OCI-LY1 (cell line): Measurements from ENCODE around the gene CRACR2B.

Source experiments
- H2AFZ ChIP-seq: fragments of 200-600 bp; sonication (generic), shearing (Covaris generic); 2 replicates; pipeline ENCODE4 v1.6.0; 2014; ENCODE audit warnings: antibody characterized with exemption, mild to moderate bottlenecking, low read length
- H3F3A ChIP-seq: fragments of 200-600 bp; sonication (generic), shearing (Covaris generic); 2 replicates; pipeline ENCODE4 v1.6.0; 2014; ENCODE audit warnings: mild to moderate bottlenecking, antibody characterized with exemption, low read length, moderate library complexity; ENCODE audit not compliant: insufficient read depth
- H3K27ac ChIP-seq: fragments of 200-600 bp; sonication (generic); 2 replicates; pipeline ENCODE4 v1.5.1; 2014; ENCODE audit warnings: low read length, mixed run types, mild to moderate bottlenecking, low read depth; ENCODE audit not compliant: poor library complexity, severe bottlenecking
- H3K27me3 ChIP-seq: fragments of 200-600 bp; sonication (generic); 2 replicates; pipeline ENCODE4 v1.6.0; 2014; ENCODE audit warnings: antibody characterized with exemption, mild to moderate bottlenecking, low read length, moderate library complexity; ENCODE audit not compliant: insufficient read depth
- H3K36me3 ChIP-seq: fragments of 200-600 bp; sonication (generic); 2 replicates; pipeline ENCODE4 v1.6.1; 2014; ENCODE audit warnings: mild to moderate bottlenecking, antibody characterized with exemption, low read length, moderate library complexity, mixed read lengths; ENCODE audit not compliant: insufficient read depth
- H3K4me1 ChIP-seq: fragments of 200-600 bp; sonication (generic); 2 replicates; pipeline ENCODE4 v1.5.1; 2014; ENCODE audit warnings: mild to moderate bottlenecking, low read length, moderate library complexity; ENCODE audit not compliant: insufficient read depth, severe bottlenecking
- H3K4me2 ChIP-seq: fragments of 200-600 bp; sonication (generic), shearing (Covaris generic); 2 replicates; pipeline ENCODE4 v1.6.1; 2014; ENCODE audit warnings: low read length
- H3K4me3 ChIP-seq: fragments of 200-600 bp; sonication (generic); 2 replicates; pipeline ENCODE4 v1.5.1; 2014; ENCODE audit warnings: low read length, low read depth, mild to moderate bottlenecking, mixed read lengths; ENCODE audit not compliant: poor library complexity, severe bottlenecking
- H3K79me2 ChIP-seq: fragments of 200-600 bp; shearing (Covaris generic); 2 replicates; pipeline ENCODE4 v1.6.1; 2016; ENCODE audit warnings: mixed run types, low read length, mixed read lengths; ENCODE audit not compliant: insufficient read depth
- H3K9ac ChIP-seq: fragments of 200-600 bp; sonication (generic), shearing (Covaris generic); 2 replicates; pipeline ENCODE4 v1.6.1; 2014; ENCODE audit warnings: mild to moderate bottlenecking, low read length, mixed read lengths
- H3K9me2 ChIP-seq: fragments of 200-600 bp; sonication (generic), shearing (Covaris generic); 2 replicates; pipeline ENCODE4 v1.6.1; 2014; ENCODE audit warnings: low read depth, mild to moderate bottlenecking, low read length, mixed read lengths
- H3K9me3 ChIP-seq: fragments of 200-600 bp; shearing (Covaris generic); 2 replicates; pipeline ENCODE4 v1.6.1; 2014; ENCODE audit warnings: low read length, mixed read lengths
- H4K20me1 ChIP-seq: fragments of 200-600 bp; sonication (generic), shearing (Covaris generic); 2 replicates; pipeline ENCODE4 v1.6.0; 2016; ENCODE audit warnings: mild to moderate bottlenecking, low read length; ENCODE audit not compliant: insufficient read depth
- CTCF ChIP-seq: fragments of 200-600 bp; sonication (generic), shearing (Covaris generic); IDR thresholded peaks from 2 replicates; pipeline ENCODE4 v1.5.1; 2017; ENCODE audit warnings: mild to moderate bottlenecking, antibody characterized with exemption, low read length, moderate library complexity, mixed read lengths
- EZH2 ChIP-seq: fragments of 200-600 bp; sonication (generic), shearing (Covaris generic); IDR thresholded peaks from 2 replicates; pipeline ENCODE4 v1.8.0; 2017; ENCODE audit warnings: borderline replicate concordance, mixed run types, mild to moderate bottlenecking, antibody characterized with exemption, low read length, moderate library complexity, mixed read lengths

CRACR2B gene

DNA sequence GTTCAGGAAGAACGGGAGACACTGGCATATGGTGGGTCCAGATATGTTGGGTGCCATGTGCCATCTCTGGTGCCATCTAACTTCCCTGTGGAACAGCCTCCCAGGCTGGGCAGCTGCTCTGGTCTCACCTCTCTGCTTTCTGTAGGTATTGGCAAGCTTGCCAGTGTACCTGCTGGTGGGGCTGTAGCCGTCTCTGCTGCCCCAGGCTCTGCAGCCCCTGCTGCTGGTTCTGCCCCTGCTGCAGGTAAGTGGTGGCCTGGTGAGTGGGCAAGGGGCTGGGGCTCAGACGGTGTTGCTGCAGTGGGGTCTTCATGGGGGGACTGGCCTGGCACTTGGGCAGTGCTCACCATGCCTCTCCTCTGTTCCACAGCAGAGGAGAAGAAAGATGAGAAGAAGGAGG is 15.3 kb upstream of the CRACR2B start:
- H3K4me3 ChIP-seq, result no peak overlapping the region
- peaks cover 30% of the 10 kb centered on the region for H3K4me1 ChIP-seq
- H3K27ac ChIP-seq, result no peak overlapping the region
- H3K79me2 ChIP-seq, result peaks cover 15% of the 10 kb centered on the region
- TF ChIP-seq EZH2, result no peak
- TF ChIP-seq CTCF, result no peak
- peaks cover 57% of the 10 kb centered on the region for H3K36me3 ChIP-seq
- peaks cover under 1% of the 10 kb centered on the region; the same call in 1 of the 2 replicates for H3F3A ChIP-seq
- H3K9ac ChIP-seq, result no peak overlapping the region
- H3K9me2 ChIP-seq, result no peaks in the 10 kb centered on the region
- no peak overlapping the region for H3K4me2 ChIP-seq
- no peak overlapping the region for H2AFZ ChIP-seq
- no peaks in the 10 kb centered on the region for H3K27me3 ChIP-seq
- no peaks in the 10 kb centered on the region for H4K20me1 ChIP-seq
- H3K9me3 ChIP-seq, result no peaks in the 10 kb centered on the region

DNA sequence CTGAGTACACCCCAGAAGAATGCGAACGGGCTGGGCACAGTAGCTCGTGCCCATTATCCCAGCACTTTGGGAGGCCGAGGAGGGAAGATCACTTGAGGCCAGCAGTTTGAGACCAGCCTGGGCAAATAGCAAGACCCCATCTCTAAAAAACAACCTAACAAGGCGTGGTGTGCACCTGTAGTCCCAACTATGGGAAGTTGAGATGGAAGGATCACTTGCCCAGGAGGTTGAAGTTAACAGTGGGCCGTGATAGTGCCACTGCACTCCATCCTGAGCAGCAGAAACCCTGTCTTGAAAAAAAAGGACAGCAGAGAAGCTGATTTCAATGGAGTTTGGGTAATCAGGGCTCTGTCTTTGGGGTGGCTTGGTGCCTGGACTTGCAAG is 14.7 kb upstream of the CRACR2B start:
- H3F3A ChIP-seq, result peaks cover 4% of the 10 kb centered on the region; the same call in 1 of the 2 replicates
- peaks cover 57% of the 10 kb centered on the region for H3K36me3 ChIP-seq
- no peak overlapping the region for H3K9ac ChIP-seq

DNA sequence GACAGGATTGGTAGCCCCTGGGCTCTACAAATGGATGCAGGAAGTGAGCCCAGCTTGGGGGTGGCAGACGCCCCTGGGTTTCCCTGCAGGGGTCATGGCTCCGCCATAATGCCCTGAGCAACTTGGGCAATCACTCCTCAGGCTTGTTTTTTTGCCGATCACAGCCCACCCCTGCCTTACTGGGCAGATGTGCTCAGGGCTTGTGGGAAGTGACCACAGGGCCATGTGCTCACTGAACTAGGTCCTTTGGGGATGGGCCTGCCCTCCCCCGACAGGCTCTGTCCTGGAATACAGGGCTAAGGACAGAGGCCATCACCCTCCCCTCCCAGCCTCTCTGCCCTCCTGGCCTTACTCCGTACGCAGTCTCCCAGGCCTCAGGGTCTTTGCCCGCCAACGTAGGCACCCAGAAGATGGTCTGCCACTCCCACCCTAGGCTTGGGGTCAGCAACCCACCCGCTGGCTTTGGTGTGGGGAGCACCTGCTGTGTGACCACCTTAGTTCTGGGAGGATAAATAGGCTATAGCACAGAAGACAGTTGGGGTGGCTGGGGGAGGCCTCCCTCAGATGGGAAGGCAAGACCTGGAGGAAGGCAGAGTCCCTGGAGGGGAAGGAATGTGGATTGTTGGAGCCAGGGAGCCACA is 14.1 kb upstream of the CRACR2B start:
- H3K27ac ChIP-seq, result no peak overlapping the region
- H3F3A ChIP-seq, result peaks cover 4% of the 10 kb centered on the region; the same call in 1 of the 2 replicates
- H3K4me3 ChIP-seq, result no peak overlapping the region
- no peaks in the 10 kb centered on the region for H3K27me3 ChIP-seq
- H3K9ac ChIP-seq, result no peak overlapping the region
- no peak overlapping the region for H2AFZ ChIP-seq
- no peaks in the 10 kb centered on the region for H3K9me2 ChIP-seq
- H3K79me2 ChIP-seq, result peaks cover 15% of the 10 kb centered on the region
- H3K9me3 ChIP-seq, result no peaks in the 10 kb centered on the region
- H3K4me2 ChIP-seq, result no peak overlapping the region
- no peaks in the 10 kb centered on the region for H4K20me1 ChIP-seq
- peaks cover 20% of the 10 kb centered on the region for H3K4me1 ChIP-seq
- TF ChIP-seq CTCF (no peak), EZH2 (no peak)
- peaks cover 57% of the 10 kb centered on the region for H3K36me3 ChIP-seq

More for the DNA sequence above, 14.7 kb upstream of the CRACR2B start:
- Histone ChIP-seq H3K79me2 (peaks cover 15% of the 10 kb centered on the region), H3K9me3 (no peaks in the 10 kb centered on the region), H3K4me2 (no peak overlapping the region), H4K20me1 (no peaks in the 10 kb centered on the region), H3K4me3 (no peak overlapping the region), H3K9me2 (no peaks in the 10 kb centered on the region), H2AFZ (no peak overlapping the region), H3K4me1 (peaks cover 26% of the 10 kb centered on the region), H3K27me3 (no peaks in the 10 kb centered on the region), H3K27ac (no peak overlapping the region)
- TF ChIP-seq EZH2, result no peak
